HepG2 (cell line): Measurements from ENCODE around the gene ARFGEF2. TPM values are rescaled to one million over a fixed set of nuclear protein-coding genes. Genes with fewer than 3 reads are reported as not detected.
A peak's percentile ranks its signal among the peaks of the same experiment; 100 is the strongest.

Experiments used
- BATF2 ChIP-seq: sonication (generic); formaldehyde crosslinking; IDR thresholded peaks from 2 replicates; pipeline ENCODE4 v1.8.0; 2022; ENCODE audit warnings: mild to moderate bottlenecking, missing genetic modification reagents, moderate library complexity
- FOXA3 ChIP-seq: IDR thresholded peaks from 2 replicates; pipeline ENCODE4 v1.6.1; 2016; ENCODE audit warnings: missing genetic modification reagents, missing compliant biosample characterization
- GLI4 ChIP-seq: sonication (generic); formaldehyde crosslinking; IDR thresholded peaks from 2 replicates; pipeline ENCODE4 v1.5.1; 2020; ENCODE audit warnings: missing genetic modification reagents, mild to moderate bottlenecking, moderate library complexity, borderline replicate concordance
- GMEB1 ChIP-seq: sonication (generic); formaldehyde crosslinking; IDR thresholded peaks from 2 replicates; pipeline ENCODE4 v1.5.1; 2020; ENCODE audit warnings: missing genetic modification reagents, mild to moderate bottlenecking, borderline replicate concordance
- HMG20B ChIP-seq: conservative IDR thresholded peaks from 2 replicates; pipeline ENCODE4 v1.6.1; 2016; ENCODE audit warnings: missing genetic modification reagents, missing compliant biosample characterization
- ISX ChIP-seq: sonication (generic); formaldehyde crosslinking; conservative IDR thresholded peaks from 2 replicates; pipeline ENCODE4 v1.5.0; 2020; ENCODE audit warnings: missing genetic modification reagents
- LCORL ChIP-seq, 2 experiments: fragments of 450-650 bp in 1 of 2; sonication (generic) in 1 of 2; formaldehyde crosslinking in 1 of 2; IDR thresholded peaks; 2 replicates each; pipeline versions ENCODE4 v1.5.0 to v1.6.1; 2017 to 2020; ENCODE audit warnings: antibody characterized with exemption in 1 of 2, missing genetic modification reagents in 1 of 2
- MXD1 ChIP-seq: sonication (generic); formaldehyde crosslinking; IDR thresholded peaks from 2 replicates; pipeline ENCODE4 v1.4.0; 2020; ENCODE audit warnings: mild to moderate bottlenecking, missing genetic modification reagents
- NKX3-1 ChIP-seq: sonication (generic); formaldehyde crosslinking; IDR thresholded peaks from 2 replicates; pipeline ENCODE4 v1.5.0; 2020; ENCODE audit warnings: missing genetic modification reagents
- RARG ChIP-seq: sonication (generic); formaldehyde crosslinking; IDR thresholded peaks from 2 replicates; pipeline ENCODE4 v1.4.0; 2020; ENCODE audit warnings: low read depth, mild to moderate bottlenecking, missing genetic modification reagents
- RBM22 ChIP-seq: fragments of 200-400 bp; formaldehyde crosslinking; optimal IDR thresholded peaks from 2 replicates; pipeline ENCODE3; 2017; ENCODE audit warnings: mild to moderate bottlenecking, low read length, moderate library complexity
- SIN3B ChIP-seq: fragments of 150-350 bp; IDR thresholded peaks from 2 replicates; pipeline ENCODE4 v1.6.1; 2014; ENCODE audit warnings: low read length
- TSC22D2 ChIP-seq: sonication (generic); formaldehyde crosslinking; IDR thresholded peaks from 2 replicates; pipeline ENCODE4 v1.5.1; 2020; ENCODE audit warnings: missing genetic modification reagents, mild to moderate bottlenecking, borderline replicate concordance
- ZC3H4 ChIP-seq: sonication (generic); formaldehyde crosslinking; IDR thresholded peaks from 2 replicates; pipeline ENCODE4 v1.4.0; 2020; ENCODE audit warnings: missing genetic modification reagents, borderline replicate concordance
- ZEB1 ChIP-seq: IDR thresholded peaks from 2 replicates; pipeline ENCODE4 v1.6.1; 2012; ENCODE audit warnings: mild to moderate bottlenecking, low read depth, inconsistent platforms; ENCODE audit not compliant: insufficient replicate concordance
- ZNF232 ChIP-seq: sonication (generic); formaldehyde crosslinking; IDR thresholded peaks from 2 replicates; pipeline ENCODE4 v1.4.0; 2020; ENCODE audit warnings: missing genetic modification reagents, borderline replicate concordance
- ZNF274 ChIP-seq: sonication (generic); formaldehyde crosslinking; IDR thresholded peaks from 2 replicates; pipeline ENCODE4 v1.5.1; 2020; ENCODE audit warnings: mild to moderate bottlenecking, missing genetic modification reagents
- ZNF276 ChIP-seq: sonication (generic); formaldehyde crosslinking; IDR thresholded peaks from 2 replicates; pipeline ENCODE4 v1.4.0; 2020; ENCODE audit warnings: mild to moderate bottlenecking, low read depth, missing genetic modification reagents
- ZNF605 ChIP-seq: sonication (generic); formaldehyde crosslinking; IDR thresholded peaks from 2 replicates; pipeline ENCODE4 v1.8.0; 2022; ENCODE audit warnings: mild to moderate bottlenecking, missing genetic modification reagents
- ZNF768 ChIP-seq: sonication (generic); formaldehyde crosslinking; IDR thresholded peaks from 2 replicates; pipeline ENCODE4 v1.4.0; 2020; ENCODE audit warnings: missing genetic modification reagents
- polyA plus RNA-seq, 8 experiments: library from polyadenylated mRNA; depleted of rRNA in 3 of 8; stranded (reverse) in 7 of 8; unstranded in 1 of 8; fragments of >200 nt; fragmentation: Illumina TruSeq in 4 of 8; extraction: Trizol in 4 of 8; gene quantifications; 2 replicates each; pipeline versions ENCODE4 v1.2.1 to v1.2.3, GENCODE V29; 2011 to 2016; ENCODE audit warnings: low read depth in 4 of 8, missing spikeins in 1 of 8, mixed read lengths in 1 of 8; ENCODE audit not compliant: insufficient read depth in 1 of 8
- total RNA-seq, 5 experiments: library from RNA; depleted of rRNA; stranded (reverse); fragments of >200 nt; fragmentation: Illumina TruSeq; extraction: Trizol; gene quantifications; 2 replicates each; pipeline ENCODE4 v1.2.3, GENCODE V29; 2016; ENCODE audit warnings: low read depth in 1 of 5
- TF ChIP-seq, protein P1 (sequence below): sonication (generic); formaldehyde crosslinking; IDR thresholded peaks from 2 replicates; pipeline ENCODE4 v1.4.0; 2020; ENCODE audit warnings: missing genetic modification reagents

The ARFGEF2 gene
- total and polyA plus RNA-seq, 2 of the 13 experiments (the other 11 are each of a cell fraction or from before 2014, with no cell fraction given): 44.0 to 60.8 TPM

DNA sequence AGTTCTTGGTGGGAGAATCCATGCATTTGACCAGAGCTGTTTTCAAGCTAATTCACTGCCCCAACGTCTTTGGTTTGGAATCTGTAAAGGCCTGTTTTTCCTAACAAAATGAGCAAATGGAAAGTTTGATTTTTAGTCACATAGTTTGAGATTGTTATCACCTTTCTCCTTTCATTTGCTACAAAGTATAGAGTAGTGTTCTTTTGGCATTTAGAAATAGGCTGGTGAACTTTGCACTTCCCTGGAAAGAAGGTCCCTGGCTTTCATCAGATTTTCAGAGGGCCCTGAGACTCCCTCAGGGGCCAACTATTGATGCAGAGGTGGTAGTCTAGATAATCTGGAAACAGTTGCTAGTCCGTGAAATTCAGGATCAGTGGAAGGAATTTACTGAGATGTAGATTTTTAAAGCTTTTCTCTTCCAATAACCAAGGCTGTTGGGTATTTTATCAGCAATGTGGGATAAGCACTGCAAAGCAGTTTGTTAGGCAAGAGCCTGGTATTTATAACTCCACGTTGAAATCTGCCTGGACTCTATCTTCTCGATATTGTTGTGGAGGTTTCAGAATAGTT is 1.7 kb downstream of the ARFGEF2 start (continued):
- TF ChIP-seq BATF2 (CRISPR knock-in tag) (no peak), ZNF276 (CRISPR knock-in tag) (no peak), ZEB1 (no peak), ZNF768 (CRISPR knock-in tag) (no peak), ZNF605 (CRISPR knock-in tag) (no peak), MXD1 (no peak), LCORL (IDR thresholded peaks at IDR 0.05) (no peak), LCORL (CRISPR knock-in tag; IDR thresholded peaks at IDR 0.05) (0 out of 2 replicates have a peak, but pooled peaks have one; percentile 13), NKX3-1 (CRISPR knock-in tag) (no peak), SIN3B (no peak), HMG20B (CRISPR knock-in tag) (peak; percentile 59; the same call in 1 of the 2 replicates), RBM22 (peak; percentile 44), TSC22D2 (peak; percentile 85; the same call in 1 of the 2 replicates), RARG (CRISPR knock-in tag) (no peak), GMEB1 (CRISPR knock-in tag) (peak; percentile 35; the same call in 1 of the 2 replicates), GLI4 (CRISPR knock-in tag) (no peak), ZC3H4 (CRISPR knock-in tag) (0 out of 2 replicates have a peak, but pooled peaks have one; percentile 47), ISX (no peak), FOXA3 (CRISPR knock-in tag) (peak; percentile 46), ZNF274 (CRISPR knock-in tag) (no peak), ZNF232 (no peak)
- TF ChIP-seq, protein P1, sequence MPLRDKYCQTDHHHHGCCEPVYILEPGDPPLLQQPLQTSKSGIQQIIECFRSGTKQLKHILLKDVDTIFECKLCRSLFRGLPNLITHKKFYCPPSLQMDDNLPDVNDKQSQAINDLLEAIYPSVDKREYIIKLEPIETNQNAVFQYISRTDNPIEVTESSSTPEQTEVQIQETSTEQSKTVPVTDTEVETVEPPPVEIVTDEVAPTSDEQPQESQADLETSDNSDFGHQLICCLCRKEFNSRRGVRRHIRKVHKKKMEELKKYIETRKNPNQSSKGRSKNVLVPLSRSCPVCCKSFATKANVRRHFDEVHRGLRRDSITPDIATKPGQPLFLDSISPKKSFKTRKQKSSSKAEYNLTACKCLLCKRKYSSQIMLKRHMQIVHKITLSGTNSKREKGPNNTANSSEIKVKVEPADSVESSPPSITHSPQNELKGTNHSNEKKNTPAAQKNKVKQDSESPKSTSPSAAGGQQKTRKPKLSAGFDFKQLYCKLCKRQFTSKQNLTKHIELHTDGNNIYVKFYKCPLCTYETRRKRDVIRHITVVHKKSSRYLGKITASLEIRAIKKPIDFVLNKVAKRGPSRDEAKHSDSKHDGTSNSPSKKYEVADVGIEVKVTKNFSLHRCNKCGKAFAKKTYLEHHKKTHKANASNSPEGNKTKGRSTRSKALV (CRISPR knock-in tag): no peak; the same call in 1 of the 2 replicates
